Right atrium auricular region (tissue), 2 donors: ENCODE results near the gene PVR. TPM values are rescaled to one million over a fixed set of nuclear protein-coding genes. Genes with fewer than 3 reads are reported as not detected.
"Not testable (repeated sequence)": the region's sequence is repeated elsewhere in the genome, so short reads cannot be mapped to it uniquely, and the experiment has no call there.

Source experiments
- DNase-seq: peaks from one replicate; pipeline ENCODE4 v3.0.0-alpha.2; 2019; ENCODE audit warnings: low spot score
- H3K27ac ChIP-seq, 2 donors: fragments of 200-600 bp; sonication (generic); 1 replicate in 1 of 2; 2 replicates in 1 of 2; pipeline ENCODE4 v1.5.1; 2016 to 2019
- H3K27me3 ChIP-seq, 2 donors: fragments of 200-600 bp; sonication (generic); one replicate each; pipeline versions ENCODE4 v1.5.1 to v1.6.0; 2017 to 2019
- H3K36me3 ChIP-seq: fragments of 200-600 bp; sonication (generic); one replicate; pipeline ENCODE4 v1.5.1; 2016
- H3K4me1 ChIP-seq, 2 donors: fragments of 200-600 bp; sonication (generic); one replicate each; pipeline versions ENCODE4 v1.5.1 to v1.6.0; 2017 to 2019
- H3K4me3 ChIP-seq, 2 donors: fragments of 200-600 bp; sonication (generic); 1 replicate in 1 of 2; 2 replicates in 1 of 2; pipeline ENCODE4 v1.5.1; 2017 to 2019; ENCODE audit warnings: mild to moderate bottlenecking in 1 of 2, moderate library complexity in 1 of 2
- H3K9me3 ChIP-seq, 2 donors: fragments of 200-600 bp; sonication (generic); one replicate each; pipeline ENCODE4 v1.5.1; 2019
- total RNA-seq, 2 donors: library from RNA; depleted of rRNA; stranded (reverse); fragments of >200 nt; gene quantifications; one replicate each; pipeline ENCODE4 v1.1.0, GENCODE V29; 2016
- TF ChIP-seq, protein P1 (sequence below), 2 donors: fragments of 200-600 bp; sonication (generic); IDR thresholded peaks; one replicate each; pipeline ENCODE4 v1.5.1; 2019; ENCODE audit warnings: antibody characterized with exemption in 2 of 2

Gene PVR
- total RNA-seq, 2 donors from 2014 or later = 72.4 to 104 TPM

- TF ChIP-seq, protein P1, sequence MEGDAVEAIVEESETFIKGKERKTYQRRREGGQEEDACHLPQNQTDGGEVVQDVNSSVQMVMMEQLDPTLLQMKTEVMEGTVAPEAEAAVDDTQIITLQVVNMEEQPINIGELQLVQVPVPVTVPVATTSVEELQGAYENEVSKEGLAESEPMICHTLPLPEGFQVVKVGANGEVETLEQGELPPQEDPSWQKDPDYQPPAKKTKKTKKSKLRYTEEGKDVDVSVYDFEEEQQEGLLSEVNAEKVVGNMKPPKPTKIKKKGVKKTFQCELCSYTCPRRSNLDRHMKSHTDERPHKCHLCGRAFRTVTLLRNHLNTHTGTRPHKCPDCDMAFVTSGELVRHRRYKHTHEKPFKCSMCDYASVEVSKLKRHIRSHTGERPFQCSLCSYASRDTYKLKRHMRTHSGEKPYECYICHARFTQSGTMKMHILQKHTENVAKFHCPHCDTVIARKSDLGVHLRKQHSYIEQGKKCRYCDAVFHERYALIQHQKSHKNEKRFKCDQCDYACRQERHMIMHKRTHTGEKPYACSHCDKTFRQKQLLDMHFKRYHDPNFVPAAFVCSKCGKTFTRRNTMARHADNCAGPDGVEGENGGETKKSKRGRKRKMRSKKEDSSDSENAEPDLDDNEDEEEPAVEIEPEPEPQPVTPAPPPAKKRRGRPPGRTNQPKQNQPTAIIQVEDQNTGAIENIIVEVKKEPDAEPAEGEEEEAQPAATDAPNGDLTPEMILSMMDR (IDR thresholded peaks at IDR 0.05) = no peak
- Histone ChIP-seq H3K9me3 (no peaks in the 10 kb centered on the region), H3K4me1 (peaks cover 0 to 5% of the 10 kb centered on the region in 2 donors), H3K27ac (no peak overlapping the region), H3K4me3 (no peak overlapping the region), H3K27me3 (no peaks in the 10 kb centered on the region), H3K36me3 (no peaks in the 10 kb centered on the region)
- DNase-seq = no peak
Measured at GRCh38 chr19:44621367-44621766, 22.3 kb upstream of the PVR start.

GRCh38 chr19:44623080-44623479 is 20.6 kb upstream of the PVR start:
- Histone ChIP-seq H3K36me3 (no peaks in the 10 kb centered on the region), H3K27me3 (no peaks in the 10 kb centered on the region), H3K4me1 (peaks cover 0 to 8% of the 10 kb centered on the region in 2 donors), H3K27ac (no peak overlapping the region), H3K9me3 (no peaks in the 10 kb centered on the region), H3K4me3 (no peak overlapping the region)
- TF ChIP-seq, protein P1 (IDR thresholded peaks at IDR 0.05) = no peak
- peak; percentile 60 for DNase-seq

DNA sequence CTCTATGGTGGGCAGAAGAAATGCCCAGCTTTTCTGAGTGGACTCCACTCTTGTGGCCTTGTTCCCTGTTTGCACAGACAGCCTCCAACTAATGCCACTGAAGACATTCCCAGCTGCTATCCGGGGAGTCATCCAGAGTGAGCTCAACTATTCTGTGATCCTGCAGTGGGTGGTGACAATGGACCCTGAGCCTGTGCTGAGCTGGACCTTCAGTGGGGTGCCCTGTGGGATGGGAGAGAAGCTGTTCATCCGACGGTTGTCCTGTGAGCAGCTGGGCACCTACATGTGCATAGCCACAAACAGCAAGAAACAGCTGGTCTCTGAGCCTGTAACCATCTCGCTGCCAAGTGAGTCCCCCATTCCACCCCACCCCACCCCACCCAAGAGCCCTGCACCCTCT is 20.1 kb upstream of the PVR start:
- Histone ChIP-seq H3K9me3 (no peaks in the 10 kb centered on the region), H3K27ac (no peak overlapping the region), H3K4me3 (no peak overlapping the region), H3K36me3 (no peaks in the 10 kb centered on the region), H3K4me1 (peaks cover 0 to 8% of the 10 kb centered on the region in 2 donors), H3K27me3 (no peaks in the 10 kb centered on the region)
- TF ChIP-seq, protein P1 (IDR thresholded peaks at IDR 0.05) = no peak
- no peak for DNase-seq

DNA sequence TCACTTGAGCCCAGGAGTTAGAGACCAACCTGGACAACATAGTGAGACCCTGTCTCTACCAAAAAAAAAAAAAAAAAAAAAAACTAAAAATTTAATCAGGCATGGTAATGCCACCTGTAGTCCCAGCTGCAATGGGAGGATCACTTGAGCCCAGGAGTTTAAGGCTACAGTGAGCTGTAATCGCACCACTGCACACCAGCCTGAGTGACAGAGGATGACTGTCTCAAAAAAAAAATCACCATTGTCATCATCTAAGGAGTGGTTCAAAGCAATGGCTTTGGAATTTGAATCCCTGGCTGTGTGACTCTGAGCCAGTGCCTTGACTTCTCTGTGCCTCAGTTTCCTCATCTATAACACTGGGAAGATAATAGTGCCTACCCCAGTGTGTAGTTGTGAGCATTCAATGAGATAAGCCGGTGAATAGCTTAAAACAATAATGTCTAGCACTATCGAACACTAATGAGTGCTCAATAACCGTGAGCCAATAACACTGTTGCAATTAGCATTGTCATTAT is 18.8 kb upstream of the PVR start:
- no peaks in the 10 kb centered on the region for H3K27me3 ChIP-seq
- no peak overlapping the region for H3K4me3 ChIP-seq
- H3K27ac ChIP-seq = no peak overlapping the region
- peaks cover 0 to 8% of the 10 kb centered on the region in 2 donors for H3K4me1 ChIP-seq
- no peaks in the 10 kb centered on the region for H3K36me3 ChIP-seq
- no peaks in the 10 kb centered on the region for H3K9me3 ChIP-seq
- DNase-seq = no peak
- TF ChIP-seq, protein P1 (IDR thresholded peaks at IDR 0.05) = no peak

DNA sequence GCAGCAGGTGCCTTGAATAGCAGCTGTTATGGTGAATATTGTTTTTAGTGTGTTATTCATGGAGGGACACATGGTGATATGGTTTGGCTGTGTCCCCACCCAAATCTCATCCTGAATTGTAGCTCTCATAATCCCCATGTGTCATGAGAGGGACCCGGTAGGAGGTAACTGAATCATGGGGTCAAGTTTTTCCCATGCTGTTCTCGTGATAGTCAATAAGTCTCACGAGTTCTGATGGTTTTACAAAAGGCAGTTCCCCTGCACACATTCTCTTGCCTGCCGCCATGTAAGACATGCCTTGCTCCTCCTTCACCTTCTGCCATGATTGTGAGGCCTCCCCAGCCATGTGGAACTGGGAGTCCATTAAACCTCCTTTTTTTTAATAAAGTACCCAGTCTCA is 18.1 kb upstream of the PVR start:
- not testable (repeated sequence) for DNase-seq, H3K27ac ChIP-seq, H3K36me3 ChIP-seq, H3K9me3 ChIP-seq, H3K4me3 ChIP-seq, H3K4me1 ChIP-seq, H3K27me3 ChIP-seq

DNA sequence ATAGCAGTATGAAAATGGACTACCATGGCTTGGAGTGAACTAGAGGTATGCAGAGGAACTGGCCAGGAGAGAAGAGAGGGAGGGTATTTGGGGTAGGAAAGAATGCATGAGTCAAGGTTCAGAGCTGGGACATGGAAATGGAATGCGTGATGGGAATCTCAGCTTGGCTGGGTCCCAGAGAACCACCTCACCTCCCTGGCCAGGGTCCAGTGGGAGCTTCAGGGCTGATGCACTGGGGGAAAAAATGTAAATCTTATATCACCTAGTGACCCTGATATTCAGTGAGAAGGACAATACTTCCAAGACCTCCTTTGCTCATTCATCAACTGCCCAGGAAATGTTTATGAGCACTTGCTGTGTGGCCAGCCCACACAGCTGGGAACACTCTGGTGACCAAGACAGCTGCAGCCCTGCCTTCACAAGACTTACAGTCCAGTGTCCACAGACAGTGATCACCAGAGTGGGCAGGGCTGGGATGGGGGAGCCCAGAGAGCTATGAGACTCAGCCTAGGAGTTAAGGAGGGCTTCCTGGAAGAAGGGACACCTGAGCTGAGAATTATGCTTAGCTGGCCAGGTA is 17.6 kb upstream of the PVR start:
- H3K27ac ChIP-seq = no peak overlapping the region
- no peak for DNase-seq
- TF ChIP-seq, protein P1 (IDR thresholded peaks at IDR 0.05) = no peak

More for the DNA sequence above, 17.6 kb upstream of the PVR start:
- no peaks in the 10 kb centered on the region for H3K27me3 ChIP-seq
- H3K9me3 ChIP-seq = no peaks in the 10 kb centered on the region
- H3K36me3 ChIP-seq = no peaks in the 10 kb centered on the region
- peaks cover 0 to 8% of the 10 kb centered on the region in 2 donors for H3K4me1 ChIP-seq
- no peak overlapping the region for H3K4me3 ChIP-seq
